NCI-H2196 treated with DMSO at 0.1 percent for 48 hours (cell line): ENCODE results near the gene SLC4A7.
"Not testable (repeated sequence)": the region's sequence is repeated elsewhere in the genome, so short reads cannot be mapped to it uniquely, and the experiment has no call there.

Experiments
- DNase-seq: peaks from one replicate; lab custom pipeline; 2025; ENCODE audit not compliant: unreplicated experiment; lab: John Stamatoyannopoulos, UW

Gene SLC4A7

GRCh38 chr3:27484015-27484844 is at the start of gene SLC4A7:
Gene SLC4A7, minus strand, starts transcription at chr3:27484384. Its CDS starts 258 bp downstream, at chr3:27484126.
- peak; percentile 78 for DNase-seq

- DNase-seq, result no peak
Measured at GRCh38 chr3:27533261-27533607, 49.0 kb upstream of the SLC4A7 start.

- DNase-seq, result no peak
Measured at GRCh38 chr3:27532426-27533260, 48.5 kb upstream of the SLC4A7 start.

GRCh38 chr3:27531193-27531751 is 47.1 kb upstream of the SLC4A7 start:
- not testable (repeated sequence) for DNase-seq

GRCh38 chr3:27528791-27529190 is 44.6 kb upstream of the SLC4A7 start:
- DNase-seq, result no peak

GRCh38 chr3:27526614-27527315 is 42.6 kb upstream of the SLC4A7 start:
- DNase-seq, result no peak

- DNase-seq, result no peak
Measured at GRCh38 chr3:27521872-27522265, 37.7 kb upstream of the SLC4A7 start.

- no peak for DNase-seq
Measured at GRCh38 chr3:27521179-27521871, 37.1 kb upstream of the SLC4A7 start.

- no peak for DNase-seq
Measured at GRCh38 chr3:27511724-27512422, 27.7 kb upstream of the SLC4A7 start.

- no peak for DNase-seq
Measured at GRCh38 chr3:27509376-27509775, 25.2 kb upstream of the SLC4A7 start.

- DNase-seq, result no peak
Measured at GRCh38 chr3:27508424-27508823, 24.2 kb upstream of the SLC4A7 start.

GRCh38 chr3:27507515-27508266 is 23.5 kb upstream of the SLC4A7 start:
- peak; percentile 2 for DNase-seq

GRCh38 chr3:27507111-27507510 is 22.9 kb upstream of the SLC4A7 start:
- DNase-seq, result no peak

GRCh38 chr3:27504749-27505148 is 20.6 kb upstream of the SLC4A7 start:
- DNase-seq, result no peak

- DNase-seq, result no peak
Measured at GRCh38 chr3:27503526-27503925, 19.3 kb upstream of the SLC4A7 start.

GRCh38 chr3:27501759-27502158 is 17.6 kb upstream of the SLC4A7 start:
- no peak for DNase-seq

- DNase-seq, result no peak
Measured at GRCh38 chr3:27500986-27501385, 16.8 kb upstream of the SLC4A7 start.

- no peak for DNase-seq
Measured at GRCh38 chr3:27500035-27500434, 15.9 kb upstream of the SLC4A7 start.

GRCh38 chr3:27494784-27495183 is 10.6 kb upstream of the SLC4A7 start:
- no peak for DNase-seq
